HEK293 (cell line): Measurements from ENCODE around the gene ERICH4.

ENCODE experiments used
- CTCF ChIP-seq: fragments of 450-650 bp; formaldehyde crosslinking; IDR thresholded peaks from 2 replicates; pipeline ENCODE4 v1.5.1; 2016; ENCODE audit warnings: missing biosample characterization, missing genetic modification characterization
- KLF7 ChIP-seq: fragments of 450-650 bp; formaldehyde crosslinking; IDR thresholded peaks from 2 replicates; pipeline ENCODE4 v1.5.1; 2016; ENCODE audit warnings: missing biosample characterization, missing genetic modification characterization, borderline replicate concordance
- MZF1 ChIP-seq: fragments of 450-650 bp; formaldehyde crosslinking; IDR thresholded peaks from 2 replicates; pipeline ENCODE4 v1.5.1; 2017; ENCODE audit warnings: missing biosample characterization, missing genetic modification characterization, borderline replicate concordance
- RBAK ChIP-seq: fragments of 450-650 bp; formaldehyde crosslinking; IDR thresholded peaks from 2 replicates; pipeline ENCODE4 v1.5.1; 2016; ENCODE audit warnings: missing biosample characterization, missing genetic modification characterization
- TSHZ1 ChIP-seq: fragments of 450-650 bp; formaldehyde crosslinking; IDR thresholded peaks from 2 replicates; pipeline ENCODE4 v1.5.1; 2016; ENCODE audit warnings: missing biosample characterization, missing genetic modification characterization, borderline replicate concordance
- YY1 ChIP-seq: fragments of 450-650 bp; formaldehyde crosslinking; IDR thresholded peaks from 2 replicates; pipeline ENCODE4 v1.5.1; 2018; ENCODE audit warnings: missing biosample characterization, missing genetic modification characterization
- ZBTB21 ChIP-seq: fragments of 450-650 bp; formaldehyde crosslinking; IDR thresholded peaks from 2 replicates; pipeline ENCODE4 v1.5.1; 2017; ENCODE audit warnings: missing biosample characterization, missing genetic modification characterization
- ZNF121 ChIP-seq: fragments of 450-650 bp; formaldehyde crosslinking; IDR thresholded peaks from 2 replicates; pipeline ENCODE4 v1.5.1; 2016; ENCODE audit warnings: missing biosample characterization, missing genetic modification characterization
- ZNF274 ChIP-seq, 2 experiments: fragments of 200-500 bp in 1 of 2; fragments of 450-650 bp in 1 of 2; sonication (Bioruptor generic) in 1 of 2; formaldehyde crosslinking in 1 of 2; IDR thresholded peaks; 2 replicates each; pipeline versions ENCODE4 v1.5.1 to v1.6.1; 2014 to 2016; ENCODE audit warnings: borderline replicate concordance in 1 of 2, inconsistent platforms in 1 of 2, low read length in 1 of 2, missing biosample characterization in 1 of 2, missing genetic modification characterization in 1 of 2
- ZNF777 ChIP-seq: fragments of 450-650 bp; formaldehyde crosslinking; IDR thresholded peaks from 2 replicates; pipeline ENCODE4 v1.5.1; 2017; ENCODE audit warnings: missing biosample characterization, missing genetic modification characterization, borderline replicate concordance
- ZSCAN30 ChIP-seq: fragments of 450-650 bp; IDR thresholded peaks from 2 replicates; pipeline ENCODE4 v1.5.1; 2018; ENCODE audit warnings: missing biosample characterization, mild to moderate bottlenecking, missing genetic modification characterization, moderate library complexity

- TF ChIP-seq CTCF (tag by site-specific recombination) = no peak
- no peak for TF ChIP-seq ZNF121
- no peak for TF ChIP-seq ZSCAN30
- no peak for TF ChIP-seq ZBTB21
- no peak for TF ChIP-seq MZF1 (tag by site-specific recombination)
- TF ChIP-seq KLF7 (tag by site-specific recombination) = no peak
- no peak for TF ChIP-seq TSHZ1
- no peak for TF ChIP-seq YY1 (tag by site-specific recombination)
- TF ChIP-seq ZNF274 (IDR thresholded peaks at IDR 0.05; ENCODE audit: low read length) = no peak
- no peak for TF ChIP-seq ZNF274 (tag by site-specific recombination; IDR thresholded peaks at IDR 0.05; ENCODE audit: borderline replicate concordance)
- TF ChIP-seq RBAK (tag by site-specific recombination) = no peak
- no peak for TF ChIP-seq ZNF777 (tag by site-specific recombination)
Measured at GRCh38 chr19:41445575-41445974, 2.6 kb downstream of the ERICH4 start.
